Stimulated activated CD4-positive, alpha-beta T cell treated with anti-CD3 and anti-CD28 coated beads, Interleukin-4, amount 100 ng/mL, for 48 hours (primary cell): ENCODE results near the gene CDC42EP1.
"Not testable (repeated sequence)": the region's sequence is repeated elsewhere in the genome, so short reads cannot be mapped to it uniquely, and the experiment has no call there.

ENCODE experiments used
- DNase-seq, 2 donors: peaks; one replicate each; pipeline ENCODE4 v3.0.0-alpha.2; 2020; ENCODE audit warnings: low read depth in 2 of 2

The CDC42EP1 gene

GRCh38 chr22:37533995-37534394 lies 26.3 kb upstream of the CDC42EP1 start:
- DNase-seq = no peak

GRCh38 chr22:37534445-37534844 lies 25.8 kb upstream of the CDC42EP1 start:
- DNase-seq = no peak

GRCh38 chr22:37535159-37535558 lies 25.1 kb upstream of the CDC42EP1 start:
- DNase-seq = no peak

- DNase-seq = peak; percentile 88 to 89
Measured at GRCh38 chr22:37538590-37539357, 21.5 kb upstream of the CDC42EP1 start.

GRCh38 chr22:37539790-37540189 lies 20.5 kb upstream of the CDC42EP1 start:
- DNase-seq = not testable (repeated sequence)

DNA sequence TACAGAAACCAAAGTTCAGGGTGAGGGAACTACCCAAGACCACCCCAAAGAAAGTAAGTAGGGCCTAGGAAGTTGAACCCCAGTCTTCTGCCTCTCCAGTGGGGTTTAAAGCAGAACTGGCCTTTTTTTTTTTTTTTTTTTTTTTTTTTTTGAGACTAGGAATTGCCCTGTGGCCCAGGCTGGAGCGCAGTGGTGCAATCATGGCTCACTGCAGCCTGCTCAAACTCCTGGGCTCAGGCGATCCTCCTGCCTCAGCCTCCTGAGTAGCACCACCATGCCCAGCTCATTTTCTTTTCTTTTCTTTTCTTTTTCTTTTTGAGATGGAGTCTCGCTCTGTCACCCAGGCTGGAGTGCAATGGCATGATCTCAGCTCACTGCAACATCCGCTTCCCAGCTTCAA lies 17.9 kb upstream of the CDC42EP1 start:
- DNase-seq = not testable (repeated sequence)

GRCh38 chr22:37542959-37543358 lies 17.3 kb upstream of the CDC42EP1 start:
- DNase-seq = no peak

- peak; percentile 55 to 59 for DNase-seq
Measured at GRCh38 chr22:37544955-37545702, 15.2 kb upstream of the CDC42EP1 start.

DNA sequence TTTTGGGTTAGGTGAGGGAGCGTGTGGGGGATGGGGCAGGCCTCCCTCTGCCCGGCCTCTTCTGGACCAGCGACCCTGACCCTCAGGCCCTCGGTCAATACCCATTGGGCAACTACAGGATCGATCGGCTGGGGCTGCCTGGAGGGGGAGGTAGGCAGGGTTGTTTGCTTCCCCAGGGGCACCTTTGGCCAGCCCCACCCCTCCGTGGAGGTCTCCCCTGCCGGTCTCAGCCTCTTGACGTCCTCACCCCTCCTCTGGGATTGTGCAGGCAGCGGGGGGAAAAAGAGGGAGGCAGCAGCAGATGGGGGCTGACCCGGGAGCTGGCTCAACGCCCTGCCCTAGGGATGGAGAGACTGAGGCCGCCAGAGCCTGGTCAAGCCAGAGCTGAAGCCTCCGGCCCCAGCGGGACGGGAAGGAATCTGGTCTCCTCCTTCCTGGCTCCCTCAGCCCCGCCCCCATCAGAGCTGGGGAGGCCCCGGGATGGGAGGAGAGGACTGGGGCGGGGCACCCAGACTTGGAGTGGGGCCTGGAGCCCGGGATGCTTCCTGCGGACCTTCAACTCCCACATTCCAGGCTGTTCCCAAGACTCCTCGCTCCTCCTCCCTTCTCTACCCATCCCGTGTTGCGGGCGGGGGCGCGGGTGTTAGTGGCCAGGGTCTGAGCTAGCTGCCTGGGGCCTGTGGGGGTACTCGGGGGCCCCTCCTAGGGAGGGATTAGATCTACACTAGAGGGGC lies 14.4 kb upstream of the CDC42EP1 start:
- DNase-seq = no peak

- no peak for DNase-seq
Measured at GRCh38 chr22:37546437-37547250, 13.6 kb upstream of the CDC42EP1 start.

DNA sequence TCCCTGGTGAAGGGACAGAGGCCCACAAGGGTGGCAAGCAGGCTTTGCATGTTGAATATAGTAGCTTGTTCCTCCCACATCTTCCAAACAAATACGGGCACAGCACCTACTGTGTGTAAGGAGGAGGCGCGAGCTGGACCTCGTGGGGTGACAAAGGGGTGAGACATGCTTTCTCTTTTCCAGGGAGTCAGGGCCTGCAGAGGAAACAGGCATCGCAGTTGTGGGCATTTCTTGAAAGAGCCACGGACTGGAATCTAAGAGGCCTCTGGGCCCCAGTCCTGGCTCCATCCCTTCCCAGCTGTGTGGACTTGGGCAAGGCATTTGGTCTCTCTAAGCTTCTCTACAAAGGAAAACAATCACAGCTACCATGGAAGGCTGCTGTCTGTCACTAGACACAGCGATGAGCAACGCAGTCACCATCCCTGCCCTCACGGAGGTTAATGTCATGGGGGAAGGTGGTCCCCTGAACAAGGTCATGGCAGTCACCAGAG lies 13.0 kb upstream of the CDC42EP1 start:
- no peak for DNase-seq

DNA sequence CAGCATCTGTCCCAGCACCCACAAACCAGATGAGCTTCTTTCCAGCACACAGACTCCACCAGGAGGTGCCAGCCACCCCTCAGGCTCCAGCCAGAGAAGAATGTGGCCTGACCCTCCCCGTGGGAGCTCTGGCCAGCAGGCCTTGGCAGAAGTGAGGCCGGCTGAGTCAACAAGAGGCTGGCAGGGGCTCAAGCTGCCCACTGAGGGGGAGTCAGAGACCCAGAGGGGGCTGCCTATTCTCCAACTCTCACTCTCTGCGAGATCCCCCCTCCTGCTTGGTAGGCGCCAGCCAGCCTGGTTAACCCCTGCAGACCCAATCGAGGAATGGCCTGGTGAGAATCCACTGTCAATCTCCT lies 10.6 kb upstream of the CDC42EP1 start:
- DNase-seq = no peak

- not testable (repeated sequence) for DNase-seq
Measured at GRCh38 chr22:37550921-37551320, 9.4 kb upstream of the CDC42EP1 start.

- DNase-seq = no peak
Measured at GRCh38 chr22:37551981-37552380, 8.3 kb upstream of the CDC42EP1 start.

DNA sequence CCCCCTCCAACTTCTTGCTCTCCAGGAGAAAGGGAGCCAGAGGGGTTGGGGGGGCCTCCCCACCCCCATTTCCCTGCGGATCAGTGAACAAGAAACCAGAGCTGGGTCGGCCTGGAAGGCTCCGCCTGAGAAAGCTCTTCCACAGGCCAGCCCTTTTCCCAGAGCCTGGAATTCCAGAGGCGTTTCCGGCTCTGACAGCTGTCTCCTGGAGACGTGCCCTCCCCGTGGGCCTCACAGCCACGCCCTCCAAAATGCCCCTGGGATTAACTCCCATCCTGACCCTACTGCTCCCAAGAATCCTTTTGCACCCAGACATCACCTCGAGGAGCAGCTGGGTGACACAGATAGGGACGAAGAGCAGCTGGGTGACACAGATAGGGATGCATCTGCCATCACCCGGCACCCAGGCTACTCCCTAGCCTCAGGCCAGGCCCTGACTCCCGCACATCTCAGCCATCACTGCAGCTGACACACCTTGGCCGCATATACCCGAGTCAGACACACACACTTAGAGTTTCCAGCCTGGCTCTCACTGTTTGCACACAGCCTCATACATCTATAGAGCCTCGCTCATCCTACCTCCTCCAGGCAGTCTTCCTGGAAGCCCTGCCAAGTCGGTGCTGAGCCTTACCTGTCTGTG lies 7.6 kb upstream of the CDC42EP1 start:
- no peak for DNase-seq

DNA sequence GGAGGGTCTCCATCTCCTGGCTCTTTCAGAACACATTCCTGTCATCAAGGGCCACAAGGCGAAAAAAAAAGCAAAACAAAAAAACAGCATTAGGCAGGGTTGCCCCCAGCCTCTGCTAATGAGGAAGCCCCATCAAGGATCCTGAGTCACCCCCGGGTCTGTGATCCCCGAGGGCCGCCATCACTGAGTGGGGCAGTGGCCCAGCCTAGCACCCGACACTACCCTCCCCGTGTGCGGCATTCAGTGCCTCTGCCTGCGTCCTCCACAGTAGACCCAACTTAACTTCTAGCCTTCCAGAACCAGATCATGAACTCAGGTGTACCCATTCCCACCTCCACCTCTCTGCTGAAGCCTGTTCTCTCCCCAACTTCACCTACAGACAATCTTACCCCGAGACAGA lies 6.6 kb upstream of the CDC42EP1 start:
- no peak for DNase-seq

GRCh38 chr22:37555029-37555428 lies 5.3 kb upstream of the CDC42EP1 start:
- no peak for DNase-seq

- no peak for DNase-seq
Measured at GRCh38 chr22:37556710-37557109, 3.6 kb upstream of the CDC42EP1 start.

DNA sequence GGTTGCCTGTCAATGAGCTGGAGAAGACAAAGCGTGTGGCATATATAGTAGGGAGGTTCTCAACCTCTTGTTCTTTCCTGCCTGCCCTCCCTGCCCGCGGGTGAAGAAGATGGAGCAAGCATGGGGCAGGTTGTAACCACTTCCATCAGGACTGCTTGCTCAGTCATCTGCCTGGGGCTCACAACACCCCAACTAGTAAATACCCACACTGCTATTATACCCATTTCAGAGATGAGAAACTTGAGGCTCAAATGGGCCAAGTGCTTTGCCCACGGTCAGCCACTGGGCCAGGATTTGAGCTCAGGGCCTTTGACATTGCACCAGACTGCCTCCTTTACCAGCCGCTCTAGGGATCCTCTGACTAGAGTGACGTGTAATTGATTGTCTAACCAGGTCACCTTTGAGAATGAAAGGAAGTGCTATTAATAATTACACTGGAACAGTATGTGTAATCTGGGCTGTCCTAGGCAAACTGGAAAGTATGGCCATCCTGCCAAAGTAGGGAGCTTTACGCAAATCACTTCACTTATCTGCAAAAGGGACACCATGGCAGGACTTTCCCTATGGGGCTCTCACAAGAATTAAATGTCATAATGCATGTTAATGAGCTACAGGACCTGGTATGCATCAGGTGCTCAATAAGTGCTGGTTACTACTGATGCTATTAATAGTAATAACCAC lies 2.8 kb upstream of the CDC42EP1 start:
- DNase-seq = no peak

GRCh38 chr22:37558815-37559214 lies 1.5 kb upstream of the CDC42EP1 start:
- DNase-seq = no peak

DNA sequence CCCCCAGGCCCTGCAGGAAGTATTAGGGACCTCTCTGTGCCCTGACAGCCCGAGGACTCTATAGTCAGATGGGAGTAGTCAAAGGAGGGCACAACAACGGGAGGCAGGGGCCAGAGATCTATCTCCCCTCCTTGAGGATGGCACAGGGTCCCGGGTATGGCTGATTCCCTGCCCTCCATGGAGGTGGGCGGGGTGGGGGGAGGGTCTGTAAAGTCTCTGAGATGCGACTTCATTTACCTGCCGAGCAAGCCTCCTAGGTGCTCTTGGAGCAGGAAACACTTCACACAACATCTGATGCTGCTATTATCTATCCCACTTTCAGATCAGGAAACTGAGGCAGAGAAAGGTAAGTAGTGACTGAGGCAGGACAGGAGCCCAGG lies 769 bp upstream of the CDC42EP1 start:
- no peak for DNase-seq
